Endothelial cell (in vitro differentiated cells): ENCODE results near the gene AKT3. TPM values are rescaled to one million over a fixed set of nuclear protein-coding genes. Genes with fewer than 3 reads are reported as not detected.

ENCODE experiments used
- DNase-seq: peaks from one replicate; pipeline ENCODE4 v3.0.0; 2021; ENCODE audit warnings: low spot score
- H3K27ac Mint-ChIP-seq: one replicate; pipeline ENCODE4 v1.8.0; 2021; ENCODE audit warnings: mixed read lengths, inconsistent platforms; ENCODE audit not compliant: unreplicated experiment
- H3K27me3 Mint-ChIP-seq: one replicate; pipeline ENCODE4 v1.8.0; 2021; ENCODE audit warnings: mild to moderate bottlenecking, moderate library complexity, mixed read lengths, inconsistent platforms; ENCODE audit not compliant: unreplicated experiment
- H3K36me3 Mint-ChIP-seq: one replicate; pipeline ENCODE4 v1.8.0; 2021; ENCODE audit warnings: mild to moderate bottlenecking, low read depth, mixed read lengths, inconsistent platforms; ENCODE audit not compliant: unreplicated experiment
- H3K4me1 Mint-ChIP-seq: one replicate; pipeline ENCODE4 v1.8.0; 2021; ENCODE audit warnings: mild to moderate bottlenecking, mixed read lengths, inconsistent platforms; ENCODE audit not compliant: unreplicated experiment
- H3K4me3 Mint-ChIP-seq: one replicate; pipeline ENCODE4 v1.8.0; 2021; ENCODE audit warnings: mild to moderate bottlenecking, mixed read lengths, inconsistent platforms; ENCODE audit not compliant: unreplicated experiment
- H3K9me3 Mint-ChIP-seq: one replicate; pipeline ENCODE4 v1.8.0; 2021; ENCODE audit warnings: mixed read lengths, inconsistent platforms; ENCODE audit not compliant: unreplicated experiment
- CTCF ChIP-seq: fragments of 200-600 bp; sonication (generic); IDR thresholded peaks from one replicate; pipeline ENCODE4 v1.5.0; 2021; ENCODE audit warnings: antibody characterized with exemption; ENCODE audit not compliant: unreplicated experiment
- total RNA-seq: library from RNA; stranded (reverse); fragmentation: NEBNext Ultra II Directional; extraction: Animal tissue kit (Norgen Biotek cat#: 25700); gene quantifications from one replicate; pipeline ENCODE4 v1.2.1, GENCODE V29; 2021; ENCODE audit not compliant: unreplicated experiment

The AKT3 gene
- total RNA-seq, 1 donor from 2014 or later: 87.3 TPM

GRCh38 chr1:243745356-243745755, 104.7 kb downstream of the AKT3 start:
- Mint-ChIP-seq H3K27ac (no peak overlapping the region), H3K4me3 (no peak overlapping the region), H3K9me3 (no peaks in the 10 kb centered on the region), H3K27me3 (no peaks in the 10 kb centered on the region), H3K36me3 (no peaks in the 10 kb centered on the region), H3K4me1 (peaks cover 9% of the 10 kb centered on the region)
- no peak for TF ChIP-seq CTCF
- no peak for DNase-seq

- Mint-ChIP-seq H3K4me1 (peaks cover 20% of the 10 kb centered on the region), H3K27me3 (no peaks in the 10 kb centered on the region), H3K36me3 (no peaks in the 10 kb centered on the region), H3K9me3 (no peaks in the 10 kb centered on the region), H3K27ac (no peak overlapping the region), H3K4me3 (no peak overlapping the region)
- DNase-seq: no peak
- TF ChIP-seq CTCF: no peak
These were observed 107.2 kb downstream of the AKT3 start for GRCh38 chr1:243742819-243743218.

GRCh38 chr1:243740255-243740999, 109.6 kb downstream of the AKT3 start:
- H3K4me1 Mint-ChIP-seq: peaks cover 13% of the 10 kb centered on the region
- TF ChIP-seq CTCF: no peak
- no peak overlapping the region for H3K4me3 Mint-ChIP-seq
- H3K36me3 Mint-ChIP-seq: no peaks in the 10 kb centered on the region
- H3K9me3 Mint-ChIP-seq: no peaks in the 10 kb centered on the region
- H3K27ac Mint-ChIP-seq: peak overlapping the region; percentile 80
- H3K27me3 Mint-ChIP-seq: no peaks in the 10 kb centered on the region
- DNase-seq: no peak

GRCh38 chr1:243739335-243740003, 110.6 kb downstream of the AKT3 start:
- TF ChIP-seq CTCF: no peak
- Mint-ChIP-seq H3K27me3 (no peaks in the 10 kb centered on the region), H3K4me3 (no peak overlapping the region), H3K36me3 (no peaks in the 10 kb centered on the region), H3K4me1 (peaks cover 13% of the 10 kb centered on the region), H3K27ac (peak overlapping the region; percentile 81), H3K9me3 (no peaks in the 10 kb centered on the region)
- DNase-seq: no peak

- no peaks in the 10 kb centered on the region for H3K9me3 Mint-ChIP-seq
- peaks cover 13% of the 10 kb centered on the region for H3K4me1 Mint-ChIP-seq
- no peak overlapping the region for H3K4me3 Mint-ChIP-seq
- H3K36me3 Mint-ChIP-seq: no peaks in the 10 kb centered on the region
- no peak for TF ChIP-seq CTCF
- no peaks in the 10 kb centered on the region for H3K27me3 Mint-ChIP-seq
- no peak for DNase-seq
- no peak overlapping the region for H3K27ac Mint-ChIP-seq
These were observed 112.0 kb downstream of the AKT3 start for GRCh38 chr1:243738020-243738419.
